WERI-Rb-1 (cell line): ENCODE data around the gene TMTC4.
"Not testable (repeated sequence)": the region's sequence is repeated elsewhere in the genome, so short reads cannot be mapped to it uniquely, and the experiment has no call there.

Experiments used
- DNase-seq: peaks from one replicate; pipeline ENCODE4 v3.0.0-alpha.2; 2020
- H3K27ac ChIP-seq: fragments of 250-450 bp; sonication (Bioruptor Pico); 2 replicates; pipeline ENCODE4 v1.5.1; 2020; ENCODE audit warnings: mild to moderate bottlenecking, moderate library complexity
- H3K27me3 ChIP-seq: fragments of 250-450 bp; sonication (Bioruptor Pico); 2 replicates; pipeline ENCODE4 v1.5.1; 2021; ENCODE audit warnings: mild to moderate bottlenecking, low read depth, moderate library complexity; ENCODE audit not compliant: insufficient read depth, severe bottlenecking
- H3K36me3 ChIP-seq: fragments of 250-450 bp; sonication (Bioruptor Pico); 2 replicates; pipeline ENCODE4 v1.5.1; 2020; ENCODE audit warnings: mild to moderate bottlenecking, moderate library complexity
- H3K4me3 ChIP-seq: 2 replicates; pipeline ENCODE4 v1.5.1; 2011; ENCODE audit warnings: low read depth, mild to moderate bottlenecking, control low read depth, low read length
- H3K9me3 ChIP-seq: fragments of 250-450 bp; sonication (Bioruptor Pico); 2 replicates; pipeline ENCODE4 v1.5.1; 2021; ENCODE audit warnings: mild to moderate bottlenecking, moderate library complexity; ENCODE audit not compliant: severe bottlenecking
- CTCF ChIP-seq: IDR thresholded peaks from 2 replicates; pipeline ENCODE4 v1.5.1; 2011; ENCODE audit warnings: low read depth, mild to moderate bottlenecking, control low read depth, inconsistent platforms, low read length

Gene TMTC4

DNA sequence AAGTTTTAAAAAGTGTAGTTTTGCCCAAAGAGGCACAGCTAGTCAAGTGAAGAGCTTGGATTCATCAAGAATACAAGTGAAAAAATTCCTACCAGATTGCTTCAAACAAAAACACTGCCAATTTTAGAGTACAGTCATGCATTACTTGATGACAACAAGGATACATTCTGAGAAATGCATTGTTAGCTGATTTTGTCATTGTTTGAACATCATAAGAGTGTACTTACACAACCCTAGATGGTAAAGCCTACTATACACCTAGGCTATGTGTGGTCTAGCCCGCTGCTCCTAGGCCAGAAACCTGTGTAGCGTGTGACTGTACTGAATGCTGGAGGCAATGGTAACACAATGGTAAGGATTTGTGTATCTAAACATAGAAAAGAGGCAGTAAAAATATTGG, 41.1 kb downstream of the TMTC4 start:
- H3K9me3 ChIP-seq: no peaks in the 10 kb centered on the region
- no peak overlapping the region for H3K4me3 ChIP-seq
- peaks cover 73% of the 10 kb centered on the region for H3K36me3 ChIP-seq
- H3K27me3 ChIP-seq: no peaks in the 10 kb centered on the region
- no peak for DNase-seq
- no peak overlapping the region for H3K27ac ChIP-seq
- no peak for TF ChIP-seq CTCF

GRCh38 chr13:100630555-100630954, 44.0 kb downstream of the TMTC4 start:
- no peaks in the 10 kb centered on the region for H3K9me3 ChIP-seq
- H3K27ac ChIP-seq: no peak overlapping the region
- no peak for DNase-seq
- H3K27me3 ChIP-seq: no peaks in the 10 kb centered on the region
- no peak for TF ChIP-seq CTCF
- peaks cover 62% of the 10 kb centered on the region for H3K36me3 ChIP-seq
- no peak overlapping the region for H3K4me3 ChIP-seq

GRCh38 chr13:100627120-100627519, 47.5 kb downstream of the TMTC4 start:
- H3K36me3 ChIP-seq: peaks cover 71% of the 10 kb centered on the region
- DNase-seq: no peak
- TF ChIP-seq CTCF: no peak

DNA sequence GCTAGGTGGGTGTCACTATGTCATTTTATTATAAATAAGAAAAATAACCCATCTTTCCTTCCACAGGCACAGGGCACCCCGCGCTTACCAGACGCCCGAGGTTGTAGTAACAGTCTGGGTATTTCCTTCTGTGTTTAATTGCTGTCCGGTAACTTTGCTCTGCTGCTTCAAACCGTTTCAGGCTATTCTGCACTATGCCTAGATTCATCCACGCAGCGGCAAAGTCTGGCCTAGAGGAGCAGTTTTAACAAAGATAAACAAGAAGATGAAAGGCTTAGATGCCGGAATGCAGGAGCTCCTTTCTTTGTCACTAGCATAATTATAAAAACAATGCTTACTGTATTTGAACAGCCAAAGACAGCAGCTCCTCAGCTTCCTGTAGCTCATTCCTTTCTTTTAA, 49.1 kb downstream of the TMTC4 start:
- DNase-seq: no peak
- peaks cover 69% of the 10 kb centered on the region for H3K36me3 ChIP-seq
- no peaks in the 10 kb centered on the region for H3K9me3 ChIP-seq
- no peaks in the 10 kb centered on the region for H3K27me3 ChIP-seq
- no peak for TF ChIP-seq CTCF
- H3K4me3 ChIP-seq: no peak overlapping the region
- no peak overlapping the region for H3K27ac ChIP-seq

More at GRCh38 chr13:100627120-100627519, 47.5 kb downstream of the TMTC4 start:
- H3K9me3 ChIP-seq: no peaks in the 10 kb centered on the region
- H3K4me3 ChIP-seq: no peak overlapping the region
- H3K27me3 ChIP-seq: no peaks in the 10 kb centered on the region
- no peak overlapping the region for H3K27ac ChIP-seq

DNA sequence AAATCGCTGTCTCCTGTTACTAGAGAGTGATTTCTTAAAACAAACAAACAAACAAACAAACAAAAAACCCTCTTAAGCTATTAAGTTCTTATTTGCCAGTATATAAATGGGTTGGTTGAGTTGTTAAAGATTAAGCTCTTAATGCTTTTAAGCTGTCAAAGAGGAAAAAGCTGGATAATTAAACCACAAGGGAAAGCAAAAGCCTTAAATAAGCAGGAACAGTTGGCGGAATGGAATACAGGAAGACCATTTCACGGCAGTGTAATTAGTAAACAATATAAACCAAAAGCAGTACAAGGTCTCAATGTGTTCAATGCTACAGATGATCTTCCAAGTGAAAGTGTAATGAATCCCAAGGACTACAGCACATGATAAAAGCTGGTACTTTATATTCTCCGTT, 53.8 kb downstream of the TMTC4 start:
- TF ChIP-seq CTCF: no peak
- H3K27ac ChIP-seq: no peak overlapping the region
- DNase-seq: no peak
- H3K4me3 ChIP-seq: no peak overlapping the region
- H3K27me3 ChIP-seq: no peaks in the 10 kb centered on the region
- peaks cover 9% of the 10 kb centered on the region for H3K9me3 ChIP-seq
- H3K36me3 ChIP-seq: peaks cover 33% of the 10 kb centered on the region

DNA sequence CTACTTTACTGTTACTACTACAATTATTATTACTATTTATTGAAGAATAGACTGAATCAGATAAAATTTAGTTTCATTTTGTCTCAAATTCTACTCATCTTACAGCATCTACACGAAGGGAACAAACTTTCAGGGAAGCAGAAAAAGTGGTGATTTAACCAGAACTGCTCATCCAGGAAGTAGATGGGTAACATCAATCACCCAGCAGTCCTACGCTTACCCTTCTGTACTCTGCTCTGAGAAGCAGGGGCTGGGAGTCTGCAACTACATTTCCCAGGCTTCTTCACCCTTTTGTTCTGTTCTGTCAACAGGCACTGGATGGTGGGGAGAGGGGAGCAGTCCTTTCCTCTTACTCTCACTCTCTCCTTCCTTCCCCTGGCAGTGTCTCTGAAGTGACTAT, 54.7 kb downstream of the TMTC4 start:
- Histone ChIP-seq H3K27ac (no peak overlapping the region), H3K9me3 (peaks cover 9% of the 10 kb centered on the region), H3K27me3 (no peaks in the 10 kb centered on the region), H3K4me3 (no peak overlapping the region), H3K36me3 (peaks cover 25% of the 10 kb centered on the region)
- no peak for TF ChIP-seq CTCF
- no peak for DNase-seq

- not testable (repeated sequence) for H3K27me3 ChIP-seq, DNase-seq, H3K4me3 ChIP-seq, H3K9me3 ChIP-seq, H3K27ac ChIP-seq
- peaks cover 17% of the 10 kb centered on the region for H3K36me3 ChIP-seq
Measured at GRCh38 chr13:100618897-100619296, 55.7 kb downstream of the TMTC4 start.
